GM12878 (cell line): ENCODE results near the gene PLEKHA6. TPM values are rescaled to one million over a fixed set of nuclear protein-coding genes. Genes with fewer than 3 reads are reported as not detected.

ENCODE experiments used
- ATAC-seq: fragments of 200-7000 bp; cut with Tn5 transposase; 3 replicates; pipeline ENCODE4 v1.9.1; 2020; ENCODE audit warnings: mild to moderate bottlenecking, moderate library complexity
- BruUV-seq: library from RNA; stranded (reverse); fragments of 400-500 nt; replicated peaks from 2 replicates; lab custom pipeline; 2021; lab: Mats Ljungman, UMichigan
- CTCF ChIA-PET: fragments of 300-600 bp; sonication (Branson Sonifier 250); formaldehyde crosslinking; extraction: SDS; loops from one replicate; lab custom pipeline; 2021; ENCODE audit warnings: inconsistent platforms; lab: Yijun Ruan, JAX
- POLR2A ChIA-PET: fragments of 350-600 bp; formaldehyde crosslinking; extraction: SDS; loops from one replicate; lab custom pipeline; 2021; ENCODE audit warnings: inconsistent platforms; lab: Charles Lee
- RAD21 ChIA-PET: fragments of 300-600 bp; sonication (Branson Sonifier 250); formaldehyde crosslinking; loops from one replicate; lab custom pipeline; 2023; ENCODE audit warnings: antibody characterized with exemption; ENCODE audit not compliant: unreplicated experiment; lab: Charles Lee
- SMC1A ChIA-PET: fragments of 300-600 bp; sonication (Branson Sonifier 250); formaldehyde crosslinking; loops from one replicate; lab custom pipeline; 2023; ENCODE audit not compliant: unreplicated experiment, uncharacterized antibody; lab: Charles Lee
- DNase-seq: peaks from one replicate; pipeline ENCODE4 v3.0.0-alpha.2; 2011; ENCODE audit warnings: low read depth, low spot score
- FAIRE-seq: peaks from 3 replicates; lab custom pipeline; 2011; peaks lifted over from hg19 to GRCh38; lab: Jason Lieb, UNC
- H2AFZ ChIP-seq: 2 replicates; pipeline ENCODE4 v1.6.0; 2011; ENCODE audit warnings: low read depth, low read length, control low read depth; ENCODE audit not compliant: control insufficient read depth
- H3K27ac ChIP-seq: 2 replicates; pipeline ENCODE4 v1.5.1; 2011; ENCODE audit warnings: control low read depth; ENCODE audit not compliant: control insufficient read depth, insufficient read depth
- H3K27me3 ChIP-seq, 2 experiments: replicated peaks in 1 of 2; 2 replicates each; pipeline versions ENCODE4 v1.6.0 to v1.6.1; 2011; ENCODE audit warnings: low read length in 1 of 2; ENCODE audit not compliant: control insufficient read depth in 2 of 2, insufficient read depth in 2 of 2
- H3K36me3 ChIP-seq, 2 experiments: 2 replicates each; pipeline ENCODE4 v1.5.1; 2011; ENCODE audit warnings: low read length in 1 of 2; ENCODE audit not compliant: control insufficient read depth in 2 of 2, insufficient read depth in 2 of 2
- H3K4me1 ChIP-seq: 2 replicates; pipeline ENCODE4 v1.6.1; 2011; ENCODE audit warnings: mild to moderate bottlenecking, low read length, moderate library complexity, mixed read lengths; ENCODE audit not compliant: control insufficient read depth, insufficient read depth
- H3K4me2 ChIP-seq: 2 replicates; pipeline ENCODE4 v1.6.0; 2011; ENCODE audit warnings: control low read depth; ENCODE audit not compliant: control insufficient read depth, insufficient read depth
- H3K4me3 ChIP-seq: fragments of 200-600 bp; sonication (generic); 2 replicates; pipeline ENCODE4 v1.5.1; 2016
- H3K79me2 ChIP-seq: 2 replicates; pipeline ENCODE4 v1.6.0; 2011; ENCODE audit warnings: low read length; ENCODE audit not compliant: control insufficient read depth, insufficient read depth
- H3K9ac ChIP-seq: 2 replicates; pipeline ENCODE4 v1.8.0; 2011; ENCODE audit warnings: low read length, control low read depth, mixed read lengths; ENCODE audit not compliant: control insufficient read depth, insufficient read depth
- H3K9me3 ChIP-seq: replicated peaks from 3 replicates; pipeline ENCODE4 v1.5.1; 2011; ENCODE audit warnings: mild to moderate bottlenecking, low read length; ENCODE audit not compliant: control insufficient read depth, insufficient read depth
- H4K20me1 ChIP-seq: 2 replicates; pipeline ENCODE4 v1.6.0; 2011; ENCODE audit not compliant: control insufficient read depth, insufficient read depth
- CBFB ChIP-seq: IDR thresholded peaks from 2 replicates; pipeline ENCODE4 v1.6.1; 2016; ENCODE audit warnings: antibody characterized with exemption, low read depth
- CBX5 ChIP-seq: sonication (generic); IDR thresholded peaks from 2 replicates; pipeline ENCODE4 v1.6.1; 2016; ENCODE audit warnings: low read depth, moderate library complexity, mild to moderate bottlenecking, inconsistent platforms
- ELK1 ChIP-seq: IDR thresholded peaks from 2 replicates; pipeline ENCODE4 v1.6.1; 2012; ENCODE audit warnings: low read depth, low read length, improper control_type of control experiment
- ETV6 ChIP-seq, 2 experiments: fragments of 450-650 bp in 1 of 2; IDR thresholded peaks in 1 of 2; conservative IDR thresholded peaks in 1 of 2; 2 replicates each; pipeline ENCODE4 v1.6.1; 2014; ENCODE audit warnings: antibody characterized with exemption in 1 of 2, borderline replicate concordance in 1 of 2, low read depth in 1 of 2, mild to moderate bottlenecking in 1 of 2, moderate library complexity in 1 of 2
- JUND ChIP-seq: IDR thresholded peaks from 2 replicates; pipeline ENCODE4 v1.6.1; 2012; ENCODE audit warnings: low read depth, mild to moderate bottlenecking, low read length, improper control_type of control experiment, moderate library complexity
- NRF1 ChIP-seq: conservative IDR thresholded peaks from 2 replicates; pipeline ENCODE4 v1.6.1; 2011; ENCODE audit warnings: mild to moderate bottlenecking, low read depth, low read length, improper control_type of control experiment
- RFX5 ChIP-seq: IDR thresholded peaks from 2 replicates; pipeline ENCODE4 v1.6.1; 2011; ENCODE audit warnings: low read depth, low read length, improper control_type of control experiment
- SMARCA5 ChIP-seq: fragments of 450-650 bp; IDR thresholded peaks from 2 replicates; pipeline ENCODE4 v1.6.1; 2017; ENCODE audit warnings: mild to moderate bottlenecking
- SMC3 ChIP-seq: IDR thresholded peaks from 2 replicates; pipeline ENCODE4 v1.6.1; 2011; ENCODE audit warnings: low read length, improper control_type of control experiment, borderline replicate concordance
- SREBF1 ChIP-seq: IDR thresholded peaks from 2 replicates; pipeline ENCODE4 v1.6.1; 2012; ENCODE audit warnings: mild to moderate bottlenecking, low read length
- STAT1 ChIP-seq: fragments of 450-650 bp; conservative IDR thresholded peaks from 2 replicates; pipeline ENCODE4 v1.6.1; 2014; ENCODE audit warnings: antibody characterized with exemption, mild to moderate bottlenecking
- TBL1XR1 ChIP-seq: IDR thresholded peaks from 2 replicates; pipeline ENCODE4 v1.6.1; 2012; ENCODE audit warnings: low read depth, low read length, improper control_type of control experiment
- WRNIP1 ChIP-seq: IDR thresholded peaks from 2 replicates; pipeline ENCODE4 v1.6.1; 2011; ENCODE audit warnings: low read depth, low read length, improper control_type of control experiment, borderline replicate concordance
- WGBS: methylation state at CpG from one replicate; pipeline ENCODE4 v1.1.6; 2016; ENCODE audit warnings: low lambda C conversion rate; ENCODE audit not compliant: insufficient replicate concordance, insufficient coverage; ENCODE audit errors: missing lambda C conversion rate; 5-methylcytosine and 5-hydroxymethylcytosine counted together
- in situ Hi-C: fragments of 300-500 bp; cut with MboI; formaldehyde crosslinking; loops from 9 replicates; pipeline ENCODE4 v1.14.3; 2018; ENCODE audit warnings: mixed read lengths
- intact Hi-C: fragments of 100-400 bp; cut with micrococcal nuclease; formaldehyde crosslinking; loops from one replicate; pipeline ENCODE4 v1.14.2; 2022; ENCODE audit not compliant: unreplicated experiment
- polyA plus RNA-seq, 11 experiments: library from polyadenylated mRNA; depleted of rRNA in 4 of 11; unstranded in 6 of 11; stranded (reverse) in 5 of 11; fragments of >200 nt; fragmentation: Nextera tagmentation in 4 of 11; fragmentation: Illumina TruSeq in 1 of 11; extraction: Ambion mirVana in 4 of 11; extraction: Trizol in 1 of 11; gene quantifications; 1 replicate in 1 of 11; 2 replicates in 10 of 11; pipeline versions ENCODE4 v1.2.1 to v1.2.3, GENCODE V29; 2011 to 2016; ENCODE audit warnings: inconsistent platforms in 2 of 11, missing spikeins in 2 of 11, low read depth in 1 of 11
- total RNA-seq, 4 experiments: library from RNA; depleted of rRNA in 3 of 4; stranded (reverse); fragments of >200 nt in 3 of 4; fragmentation: Illumina TruSeq in 1 of 4; extraction: Trizol in 1 of 4; gene quantifications; 2 replicates each; pipeline versions ENCODE4 v1.2.1 to v1.2.3, GENCODE V29; 2013 to 2021
- TF ChIP-seq, protein P1 (sequence below): fragments of 450-650 bp; conservative IDR thresholded peaks from 2 replicates; pipeline ENCODE4 v1.6.1; 2017; ENCODE audit warnings: mild to moderate bottlenecking, moderate library complexity

PLEKHA6 gene
- total and polyA plus RNA-seq, 10 of the 15 experiments (the other 5 are each of a cell fraction or from before 2014, with no cell fraction given): 0.04 to 0.81 (median 0.19) TPM; not detected in 4

GRCh38 chr1:204205486-204205885, 154.2 kb downstream of the PLEKHA6 start:
- ChIA-PET SMC1A (interaction anchor here (0.5 to 3.5 kb wide), 8 partner anchors 8 to 193 kb away, joined by 3 to 27 read pairs (median 4); partner anchors contain the start of gene GOLT1A), RAD21 (interaction anchor here (1.5 kb wide), 1 partner anchor 42 kb away, joined by 15 read pairs; no protein-coding TSS in a partner anchor), POLR2A (interaction anchor here (0.6 kb wide), 1 partner anchor 192 kb away, joined by 4 read pairs; no protein-coding TSS in a partner anchor), CTCF (interaction anchor here (0.6 to 3.6 kb wide), 14 partner anchors 11 to 341 kb away, joined by 3 to 74 read pairs (median 4); partner anchors contain the start of genes GOLT1A, PLEKHA6 and REN)
- no peak overlapping the region for H2AFZ ChIP-seq
- no peaks in the 10 kb centered on the region for H3K79me2 ChIP-seq
- H3K27ac ChIP-seq: no peak overlapping the region
- ATAC-seq (no peak), DNase-seq (no peak), FAIRE-seq (no peak)
- H3K4me2 ChIP-seq: no peak overlapping the region
- no peaks in the 10 kb centered on the region for H3K4me1 ChIP-seq
- no peak overlapping the region for H3K4me3 ChIP-seq
- H4K20me1 ChIP-seq: no peaks in the 10 kb centered on the region
- intact Hi-C loops (loop anchor here (5.0 kb wide), 1 partner anchor 157 kb away; no protein-coding TSS in a partner anchor), in situ Hi-C loops (loop anchor here (5.0 kb wide), 1 partner anchor 38 kb away; the partner anchor contains the start of gene REN)
- BruUV-seq: no TSS peak
- no peak overlapping the region for H3K9ac ChIP-seq
- TF ChIP-seq RFX5: peak; percentile 84
- no peak for TF ChIP-seq CBFB
- peaks cover 0 to 7% of the 10 kb centered on the region in 2 experiments; a peak in 2 of 4 replicates for H3K27me3 ChIP-seq
- H3K36me3 ChIP-seq: no peaks in the 10 kb centered on the region
- H3K9me3 ChIP-seq: no peaks in the 10 kb centered on the region

- H3K36me3 ChIP-seq: no peaks in the 10 kb centered on the region
- no peaks in the 10 kb centered on the region for H3K4me1 ChIP-seq
- RAD21 ChIA-PET: interaction anchor here (1.5 kb wide), 1 partner anchor 42 kb away, joined by 15 read pairs; no protein-coding TSS in a partner anchor
- no peak overlapping the region for H3K27ac ChIP-seq
- CTCF ChIA-PET: interaction anchor here (1.0 to 3.6 kb wide), 9 partner anchors 11 to 340 kb away, joined by 3 to 74 read pairs (median 20); partner anchors contain the start of genes GOLT1A, PLEKHA6 and REN
- 67% methylated on average over 2 of the region's 2 CpGs for WGBS
- H4K20me1 ChIP-seq: no peaks in the 10 kb centered on the region
- FAIRE-seq (no peak), ATAC-seq (no peak), DNase-seq (no peak)
- in situ Hi-C loops: loop anchor here (5.0 kb wide), 1 partner anchor 38 kb away; the partner anchor contains the start of gene REN
- H3K9me3 ChIP-seq: no peaks in the 10 kb centered on the region
- H3K4me3 ChIP-seq: no peak overlapping the region
- H3K4me2 ChIP-seq: no peak overlapping the region
- H3K27me3 ChIP-seq: peaks cover 0 to 7% of the 10 kb centered on the region in 2 experiments; a peak in 2 of 4 replicates
- SMC1A ChIA-PET: interaction anchor here (1.1 to 3.5 kb wide), 6 partner anchors 9 to 194 kb away, joined by 3 to 27 read pairs (median 3); partner anchors contain the start of gene GOLT1A
- POLR2A ChIA-PET: no interaction called here
- intact Hi-C loops: loop anchor here (5.0 kb wide), 1 partner anchor 157 kb away; no protein-coding TSS in a partner anchor
- H3K9ac ChIP-seq: no peak overlapping the region
- no TSS peak for BruUV-seq
- H2AFZ ChIP-seq: no peak overlapping the region
- H3K79me2 ChIP-seq: no peaks in the 10 kb centered on the region
- no peak for TF ChIP-seq STAT1
- TF ChIP-seq JUND: no peak
- no peak for TF ChIP-seq RFX5
- TF ChIP-seq CBX5: no peak
- no peak for TF ChIP-seq SREBF1
- no peak for TF ChIP-seq WRNIP1
- no peak for TF ChIP-seq NRF1
- no peak for TF ChIP-seq ETV6 (conservative IDR thresholded peaks at IDR 0.05 in 1 of 2, IDR thresholded peaks at IDR 0.05 in 1 of 2; ENCODE audit: borderline replicate concordance in 1 of 2, low read depth in 1 of 2)
- TF ChIP-seq TBL1XR1: no peak
- TF ChIP-seq ELK1: no peak
- TF ChIP-seq, protein P1, sequence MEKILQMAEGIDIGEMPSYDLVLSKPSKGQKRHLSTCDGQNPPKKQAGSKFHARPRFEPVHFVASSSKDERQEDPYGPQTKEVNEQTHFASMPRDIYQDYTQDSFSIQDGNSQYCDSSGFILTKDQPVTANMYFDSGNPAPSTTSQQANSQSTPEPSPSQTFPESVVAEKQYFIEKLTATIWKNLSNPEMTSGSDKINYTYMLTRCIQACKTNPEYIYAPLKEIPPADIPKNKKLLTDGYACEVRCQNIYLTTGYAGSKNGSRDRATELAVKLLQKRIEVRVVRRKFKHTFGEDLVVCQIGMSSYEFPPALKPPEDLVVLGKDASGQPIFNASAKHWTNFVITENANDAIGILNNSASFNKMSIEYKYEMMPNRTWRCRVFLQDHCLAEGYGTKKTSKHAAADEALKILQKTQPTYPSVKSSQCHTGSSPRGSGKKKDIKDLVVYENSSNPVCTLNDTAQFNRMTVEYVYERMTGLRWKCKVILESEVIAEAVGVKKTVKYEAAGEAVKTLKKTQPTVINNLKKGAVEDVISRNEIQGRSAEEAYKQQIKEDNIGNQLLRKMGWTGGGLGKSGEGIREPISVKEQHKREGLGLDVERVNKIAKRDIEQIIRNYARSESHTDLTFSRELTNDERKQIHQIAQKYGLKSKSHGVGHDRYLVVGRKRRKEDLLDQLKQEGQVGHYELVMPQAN: no peak
- no peak for TF ChIP-seq SMARCA5
- no peak for TF ChIP-seq SMC3
These were observed 154.8 kb downstream of the PLEKHA6 start for GRCh38 chr1:204204944-204205343.
